Spleen (tissue), 11 donors: ENCODE measurements around the gene RTKN. TPM values are rescaled to one million over a fixed set of nuclear protein-coding genes. Genes with fewer than 3 reads are reported as not detected.

Source experiments
- DNase-seq: peaks from one replicate; pipeline ENCODE4 v3.0.0-alpha.2; 2020
- H3K27ac ChIP-seq, 8 donors: fragments of 200-600 bp; sonication (generic) in 7 of 8; 1 replicate in 4 of 8; 2 replicates in 4 of 8; pipeline versions ENCODE4 v1.5.0 to v1.8.0; 2016 to 2021; ENCODE audit warnings: inconsistent platforms in 4 of 8, mild to moderate bottlenecking in 4 of 8, moderate library complexity in 1 of 8
- H3K27me3 ChIP-seq, 7 donors: fragments of 200-600 bp; sonication (generic) in 6 of 7; replicated peaks in 1 of 7; 1 replicate in 4 of 7; 2 replicates in 3 of 7; pipeline versions ENCODE4 v1.5.0 to v1.8.0; 2016 to 2021; ENCODE audit warnings: inconsistent platforms in 3 of 7, mild to moderate bottlenecking in 1 of 7
- H3K36me3 ChIP-seq, 6 donors: fragments of 200-600 bp; sonication (generic) in 5 of 6; 1 replicate in 4 of 6; 2 replicates in 2 of 6; pipeline versions ENCODE4 v1.5.0 to v1.8.0; 2016 to 2021; ENCODE audit warnings: inconsistent platforms in 2 of 6
- H3K4me1 ChIP-seq, 6 donors: fragments of 200-600 bp; sonication (generic) in 5 of 6; 1 replicate in 3 of 6; 2 replicates in 3 of 6; pipeline versions ENCODE4 v1.5.0 to v1.8.0; 2016 to 2021; ENCODE audit warnings: inconsistent platforms in 3 of 6
- H3K4me3 ChIP-seq, 8 donors: fragments of 200-600 bp; sonication (generic) in 7 of 8; 1 replicate in 4 of 8; 2 replicates in 4 of 8; pipeline versions ENCODE4 v1.5.0 to v1.8.0; 2016 to 2021; ENCODE audit warnings: inconsistent platforms in 4 of 8, mild to moderate bottlenecking in 4 of 8, moderate library complexity in 2 of 8
- H3K9me3 ChIP-seq, 8 donors: fragments of 200-600 bp; sonication (generic) in 7 of 8; 1 replicate in 4 of 8; 2 replicates in 4 of 8; pipeline versions ENCODE4 v1.5.0 to v1.8.0; 2016 to 2021; ENCODE audit warnings: inconsistent platforms in 4 of 8
- CTCF ChIP-seq, 11 experiments: fragments of 200-600 bp in 7 of 11; fragments of 450-650 bp in 4 of 11; sonication (generic) in 4 of 11; IDR thresholded peaks in 8 of 11; conservative IDR thresholded peaks in 3 of 11; 1 replicate in 7 of 11; 2 replicates in 4 of 11; pipeline versions ENCODE4 v1.4.0 to v1.8.0; 2016 to 2021; ENCODE audit warnings: antibody characterized with exemption in 11 of 11, inconsistent platforms in 4 of 11, mild to moderate bottlenecking in 1 of 11
- POLR2A ChIP-seq, 3 donors: fragments of 450-650 bp; IDR thresholded peaks; one replicate each; pipeline ENCODE4 v1.5.1; 2017; ENCODE audit warnings: antibody characterized with exemption in 3 of 3, mild to moderate bottlenecking in 1 of 3
- POLR2AphosphoS5 ChIP-seq, 3 donors: sonication (generic); formaldehyde crosslinking; IDR thresholded peaks; one replicate each; pipeline ENCODE4 v1.5.1; 2017; ENCODE audit warnings: antibody characterized with exemption in 3 of 3
- WGBS, 5 donors: extraction: QIAGEN DNeasy Blood & Tissue Kit in 3 of 5; methylation state at CpG; one replicate each; pipeline versions ENCODE4 v1.1.5 to v1.1.7; 2013 to 2018; 5-methylcytosine and 5-hydroxymethylcytosine counted together
- intact Hi-C: fragments of 100-400 bp; cut with DNase I; formaldehyde crosslinking; loops from one replicate; pipeline ENCODE4 v1.15.0; 2023; ENCODE audit warnings: low total_unique reads
- polyA plus RNA-seq, 3 donors: library from polyadenylated mRNA; stranded (reverse); fragments of 200-250 nt; gene quantifications; one replicate each; pipeline ENCODE4 v1.2.1, GENCODE V29; 2013
- total RNA-seq, 7 donors: library from RNA; depleted of rRNA in 3 of 7; stranded (reverse); fragments of >200 nt in 3 of 7; fragmentation: NEBNext Ultra II Directional in 4 of 7; extraction: Animal tissue kit (Norgen Biotek cat#: 25700) in 4 of 7; gene quantifications; one replicate each; pipeline versions ENCODE4 v1.1.0 to v1.2.1, GENCODE V29; 2016 to 2021
- donor health status: healthy with polysubstance abuse.
- donor health status: DM: no; HTN: no; CAD: no; lungs with moderate emphysema.
- donor health status: DM: no; HTN: no; CAD: no.
- donor health status: Bipolar disorder and iron deficiency.
- donor health status: healthy.
- donor health status: DM: no; HTN: no; CAD: no.
- donor health status: DM: yes; HTN: yes; CAD: no.

The RTKN gene
- total and polyA plus RNA-seq, 10 donors, result 3.2 to 11.1 (median 7.1) TPM

GRCh38 chr2:74441170-74441689 lies 507 bp downstream of the RTKN start:
- peaks cover 0 to 54% (median 24%) of the 10 kb centered on the region in 7 donors for H3K27me3 ChIP-seq
- intact Hi-C loops, result no loop called here

GRCh38 chr2:74440378-74441169 lies 1.2 kb downstream of the RTKN start:
- H3K36me3 ChIP-seq, result no peaks in the 10 kb centered on the region
- intact Hi-C loops, result no loop called here
- H3K9me3 ChIP-seq, result no peaks in the 10 kb centered on the region
- peaks cover 13 to 65% (median 38%) of the 10 kb centered on the region in 6 donors for H3K4me1 ChIP-seq
- H3K27me3 ChIP-seq, result peaks cover 0 to 54% (median 24%) of the 10 kb centered on the region in 7 donors
- H3K4me3 ChIP-seq, result peak overlapping the region; percentile 34 to 68 (median 42)
- DNase-seq, result peak; percentile 92
- peak in 10 of 11 experiments; percentile 24 to 64 (median 54) for TF ChIP-seq CTCF (IDR thresholded peaks at IDR 0.05 in 8 of 11, conservative IDR thresholded peaks at IDR 0.05 in 3 of 11)
- peak; percentile 63 to 83 (median 81) for TF ChIP-seq POLR2AphosphoS5 (IDR thresholded peaks at IDR 0.05)
- TF ChIP-seq POLR2A (IDR thresholded peaks at IDR 0.05), result no peak
- 22 to 36% (median 27%) methylated on average over 29 to 45 of the region's 45 CpGs for WGBS, 5 donors
- peak overlapping the region; percentile 42 to 74 (median 70) for H3K27ac ChIP-seq

More at GRCh38 chr2:74441170-74441689, 507 bp downstream of the RTKN start:
- no peaks in the 10 kb centered on the region for H3K9me3 ChIP-seq
- DNase-seq, result peak; percentile 74
- WGBS, 5 donors, result 35 to 49% (median 47%) methylated on average over 32 to 33 of the region's 33 CpGs
- H3K36me3 ChIP-seq, result no peaks in the 10 kb centered on the region
- peaks cover 13 to 65% (median 38%) of the 10 kb centered on the region in 6 donors for H3K4me1 ChIP-seq
- H3K27ac ChIP-seq, result no peak overlapping the region
- H3K4me3 ChIP-seq, result peak overlapping the region; percentile 1 to 68 (median 42)
- TF ChIP-seq POLR2A (IDR thresholded peaks at IDR 0.05) (no peak), CTCF (IDR thresholded peaks at IDR 0.05 in 8 of 11, conservative IDR thresholded peaks at IDR 0.05 in 3 of 11) (no peak), POLR2AphosphoS5 (IDR thresholded peaks at IDR 0.05) (no peak)

- H3K4me1 ChIP-seq, result peaks cover 13 to 65% (median 38%) of the 10 kb centered on the region in 6 donors
- peak overlapping the region; percentile 34 to 68 (median 42) for H3K4me3 ChIP-seq
- WGBS, 5 donors, result 25 to 42% (median 27%) methylated on average over 11 to 14 of the region's 14 CpGs
- peak overlapping the region; percentile 42 to 74 (median 70) for H3K27ac ChIP-seq
- no peaks in the 10 kb centered on the region for H3K9me3 ChIP-seq
- H3K27me3 ChIP-seq, result peaks cover 0 to 54% (median 24%) of the 10 kb centered on the region in 7 donors
- intact Hi-C loops, result no loop called here
- DNase-seq, result peak; percentile 78
- no peak for TF ChIP-seq POLR2AphosphoS5 (IDR thresholded peaks at IDR 0.05)
- TF ChIP-seq POLR2A (IDR thresholded peaks at IDR 0.05), result no peak
- TF ChIP-seq CTCF (IDR thresholded peaks at IDR 0.05 in 8 of 11, conservative IDR thresholded peaks at IDR 0.05 in 3 of 11), result no peak
- H3K36me3 ChIP-seq, result no peaks in the 10 kb centered on the region
Measured at GRCh38 chr2:74439803-74440377, 1.8 kb downstream of the RTKN start.
